DOHH2 (cell line): Measurements from ENCODE around the gene DNAJC18.
"Not testable (repeated sequence)": the region's sequence is repeated elsewhere in the genome, so short reads cannot be mapped to it uniquely, and the experiment has no call there.

Experiments used
- H3F3A ChIP-seq: fragments of 200-600 bp; sonication (generic), shearing (Covaris generic); 2 replicates; pipeline ENCODE4 v1.6.0; 2016; ENCODE audit warnings: antibody characterized with exemption, mild to moderate bottlenecking; ENCODE audit not compliant: control insufficient read depth, insufficient read depth
- H3K27ac ChIP-seq: fragments of 200-600 bp; sonication (generic); 2 replicates; pipeline ENCODE4 v1.5.1; 2014; ENCODE audit warnings: low read depth, mild to moderate bottlenecking, low read length, moderate library complexity
- H3K27me3 ChIP-seq: fragments of 200-600 bp; sonication (generic); 2 replicates; pipeline ENCODE4 v1.6.1; 2014; ENCODE audit warnings: mild to moderate bottlenecking, low read length, mixed read lengths; ENCODE audit not compliant: control insufficient read depth
- H3K36me3 ChIP-seq: fragments of 200-600 bp; sonication (generic); 2 replicates; pipeline ENCODE4 v1.6.1; 2014; ENCODE audit warnings: mild to moderate bottlenecking, low read length, moderate library complexity, mixed read lengths; ENCODE audit not compliant: control insufficient read depth
- H3K4me1 ChIP-seq: fragments of 200-600 bp; sonication (generic); 2 replicates; pipeline ENCODE4 v1.6.1; 2014; ENCODE audit warnings: mild to moderate bottlenecking, low read length, mixed read lengths; ENCODE audit not compliant: control insufficient read depth
- H3K4me2 ChIP-seq: fragments of 200-600 bp; sonication (generic); 2 replicates; pipeline ENCODE4 v1.6.0; 2014; ENCODE audit warnings: mild to moderate bottlenecking, low read length, moderate library complexity
- H3K4me3 ChIP-seq: fragments of 200-600 bp; sonication (generic); 2 replicates; pipeline ENCODE4 v1.5.1; 2014; ENCODE audit warnings: mild to moderate bottlenecking, low read length, mixed read lengths
- H3K79me2 ChIP-seq: fragments of 200-600 bp; sonication (generic); 2 replicates; pipeline ENCODE4 v1.6.1; 2014; ENCODE audit warnings: mild to moderate bottlenecking, low read length, mixed read lengths; ENCODE audit not compliant: control insufficient read depth
- H3K9me2 ChIP-seq: fragments of 200-600 bp; sonication (generic); replicated peaks from 2 replicates; pipeline ENCODE4 v1.6.1; 2014; ENCODE audit warnings: mild to moderate bottlenecking, low read length, mixed read lengths; ENCODE audit not compliant: control insufficient read depth
- H3K9me3 ChIP-seq: fragments of 200-600 bp; sonication (generic); 2 replicates; pipeline ENCODE4 v1.6.1; 2014; ENCODE audit warnings: antibody characterized with exemption, low read length, mixed read lengths; ENCODE audit not compliant: control insufficient read depth, insufficient read depth
- H4K20me1 ChIP-seq: fragments of 200-600 bp; sonication (generic); 2 replicates; pipeline ENCODE4 v1.6.0; 2014; ENCODE audit warnings: low read depth, mild to moderate bottlenecking, antibody characterized with exemption, low read length, moderate library complexity; ENCODE audit not compliant: control insufficient read depth, insufficient read depth
- EZH2phosphoT487 ChIP-seq: fragments of 200-600 bp; sonication (generic); IDR thresholded peaks from 2 replicates; pipeline ENCODE4 v1.6.1; 2017; ENCODE audit warnings: borderline replicate concordance, mild to moderate bottlenecking, antibody characterized with exemption, low read length, moderate library complexity, mixed read lengths
- TF ChIP-seq, protein P1 (sequence below): fragments of 200-600 bp; sonication (generic); IDR thresholded peaks from one replicate; pipeline ENCODE4 v1.5.1; 2014; ENCODE audit warnings: antibody characterized with exemption, mild to moderate bottlenecking, low read depth, low read length; ENCODE audit not compliant: poor library complexity, severe bottlenecking

Gene DNAJC18

GRCh38 chr5:139439013-139439903 is at the start of gene DNAJC18:
Gene DNAJC18 (minus strand): TSS chr5:139439525. CDS start chr5:139439445, 80 bp downstream.
- Histone ChIP-seq H3K9me2 (no peaks in the 10 kb centered on the region), H4K20me1 (no peaks in the 10 kb centered on the region), H3K4me1 (peaks cover 31% of the 10 kb centered on the region), H3K36me3 (no peaks in the 10 kb centered on the region), H3K9me3 (no peaks in the 10 kb centered on the region), H3F3A (peaks cover 7% of the 10 kb centered on the region; the same call in 1 of the 2 replicates), H3K27ac (peak within 1 kb of the TSS; percentile 57), H3K79me2 (no peaks in the 10 kb centered on the region), H3K4me2 (peak within 1 kb of the TSS; percentile 97), H3K4me3 (peak within 1 kb of the TSS; percentile 98), H3K27me3 (no peaks in the 10 kb centered on the region)
- no peak for TF ChIP-seq EZH2phosphoT487
- TF ChIP-seq, protein P1, sequence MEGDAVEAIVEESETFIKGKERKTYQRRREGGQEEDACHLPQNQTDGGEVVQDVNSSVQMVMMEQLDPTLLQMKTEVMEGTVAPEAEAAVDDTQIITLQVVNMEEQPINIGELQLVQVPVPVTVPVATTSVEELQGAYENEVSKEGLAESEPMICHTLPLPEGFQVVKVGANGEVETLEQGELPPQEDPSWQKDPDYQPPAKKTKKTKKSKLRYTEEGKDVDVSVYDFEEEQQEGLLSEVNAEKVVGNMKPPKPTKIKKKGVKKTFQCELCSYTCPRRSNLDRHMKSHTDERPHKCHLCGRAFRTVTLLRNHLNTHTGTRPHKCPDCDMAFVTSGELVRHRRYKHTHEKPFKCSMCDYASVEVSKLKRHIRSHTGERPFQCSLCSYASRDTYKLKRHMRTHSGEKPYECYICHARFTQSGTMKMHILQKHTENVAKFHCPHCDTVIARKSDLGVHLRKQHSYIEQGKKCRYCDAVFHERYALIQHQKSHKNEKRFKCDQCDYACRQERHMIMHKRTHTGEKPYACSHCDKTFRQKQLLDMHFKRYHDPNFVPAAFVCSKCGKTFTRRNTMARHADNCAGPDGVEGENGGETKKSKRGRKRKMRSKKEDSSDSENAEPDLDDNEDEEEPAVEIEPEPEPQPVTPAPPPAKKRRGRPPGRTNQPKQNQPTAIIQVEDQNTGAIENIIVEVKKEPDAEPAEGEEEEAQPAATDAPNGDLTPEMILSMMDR = no peak

DNA sequence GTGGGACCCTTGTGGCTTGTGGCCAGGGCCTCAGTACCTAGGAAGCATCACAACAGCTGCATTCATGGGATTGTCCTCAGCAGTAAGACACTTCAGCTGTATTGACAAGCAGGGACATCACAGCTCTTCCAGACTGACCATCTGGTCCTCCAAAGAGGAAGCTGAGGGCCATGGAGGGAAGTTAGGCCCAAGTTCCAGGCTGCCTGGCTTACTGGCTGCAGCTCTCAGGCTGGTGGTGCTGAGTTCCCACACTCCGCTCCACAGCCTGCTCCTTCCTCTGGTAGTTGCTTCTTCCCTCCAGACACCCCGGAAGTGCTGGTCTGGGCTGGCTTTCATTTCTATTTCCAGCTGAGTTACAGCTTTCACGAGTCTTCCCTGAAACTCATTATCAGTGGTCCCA is 48.9 kb upstream of the DNAJC18 start:
- Histone ChIP-seq H3K79me2 (no peaks in the 10 kb centered on the region), H3K27me3 (no peaks in the 10 kb centered on the region), H3K4me1 (peaks cover 6% of the 10 kb centered on the region), H3K27ac (no peak overlapping the region), H3K9me2 (no peaks in the 10 kb centered on the region), H3K36me3 (no peaks in the 10 kb centered on the region), H3F3A (no peaks in the 10 kb centered on the region), H3K4me2 (0 out of 2 replicates have a peak overlapping the region, but pooled peaks have one; percentile 8), H4K20me1 (no peaks in the 10 kb centered on the region), H3K9me3 (no peaks in the 10 kb centered on the region), H3K4me3 (no peak overlapping the region)
- no peak for TF ChIP-seq EZH2phosphoT487
- TF ChIP-seq, protein P1 = no peak

GRCh38 chr5:139486201-139486600 is 46.9 kb upstream of the DNAJC18 start:
- TF ChIP-seq EZH2phosphoT487 = no peak
- TF ChIP-seq, protein P1 = no peak
- Histone ChIP-seq H3K4me2 (no peak overlapping the region), H3K9me3 (no peaks in the 10 kb centered on the region)

GRCh38 chr5:139482890-139483208 is 43.5 kb upstream of the DNAJC18 start:
- not testable (repeated sequence) for H3K4me2 ChIP-seq

More at GRCh38 chr5:139486201-139486600, 46.9 kb upstream of the DNAJC18 start:
- no peaks in the 10 kb centered on the region for H3K27me3 ChIP-seq
- H3K27ac ChIP-seq = no peak overlapping the region
- no peaks in the 10 kb centered on the region for H3K9me2 ChIP-seq
- no peaks in the 10 kb centered on the region for H4K20me1 ChIP-seq
- H3K79me2 ChIP-seq = no peaks in the 10 kb centered on the region
- peaks cover 17% of the 10 kb centered on the region for H3K4me1 ChIP-seq
- no peaks in the 10 kb centered on the region for H3K36me3 ChIP-seq
- no peaks in the 10 kb centered on the region for H3F3A ChIP-seq
- no peak overlapping the region for H3K4me3 ChIP-seq

More at GRCh38 chr5:139482890-139483208, 43.5 kb upstream of the DNAJC18 start:
- not testable (repeated sequence) for H3K27me3 ChIP-seq, H3K27ac ChIP-seq, H3K36me3 ChIP-seq, H3K9me3 ChIP-seq, H3K9me2 ChIP-seq, H4K20me1 ChIP-seq, H3F3A ChIP-seq, H3K4me3 ChIP-seq, H3K79me2 ChIP-seq
- H3K4me1 ChIP-seq = peaks cover 11% of the 10 kb centered on the region
